HG03060 (cell line): ENCODE measurements around the gene TNFAIP8.
A peak's percentile ranks its signal among the peaks of the same experiment; 100 is the strongest.

Experiments used
- ATAC-seq: cut with Tn5 transposase; IDR thresholded peaks from one replicate; pipeline ENCODE4 v1.9.1; 2021; ENCODE audit warnings: low read depth, moderate number of reproducible peaks; ENCODE audit not compliant: unreplicated experiment

TNFAIP8 gene

DNA sequence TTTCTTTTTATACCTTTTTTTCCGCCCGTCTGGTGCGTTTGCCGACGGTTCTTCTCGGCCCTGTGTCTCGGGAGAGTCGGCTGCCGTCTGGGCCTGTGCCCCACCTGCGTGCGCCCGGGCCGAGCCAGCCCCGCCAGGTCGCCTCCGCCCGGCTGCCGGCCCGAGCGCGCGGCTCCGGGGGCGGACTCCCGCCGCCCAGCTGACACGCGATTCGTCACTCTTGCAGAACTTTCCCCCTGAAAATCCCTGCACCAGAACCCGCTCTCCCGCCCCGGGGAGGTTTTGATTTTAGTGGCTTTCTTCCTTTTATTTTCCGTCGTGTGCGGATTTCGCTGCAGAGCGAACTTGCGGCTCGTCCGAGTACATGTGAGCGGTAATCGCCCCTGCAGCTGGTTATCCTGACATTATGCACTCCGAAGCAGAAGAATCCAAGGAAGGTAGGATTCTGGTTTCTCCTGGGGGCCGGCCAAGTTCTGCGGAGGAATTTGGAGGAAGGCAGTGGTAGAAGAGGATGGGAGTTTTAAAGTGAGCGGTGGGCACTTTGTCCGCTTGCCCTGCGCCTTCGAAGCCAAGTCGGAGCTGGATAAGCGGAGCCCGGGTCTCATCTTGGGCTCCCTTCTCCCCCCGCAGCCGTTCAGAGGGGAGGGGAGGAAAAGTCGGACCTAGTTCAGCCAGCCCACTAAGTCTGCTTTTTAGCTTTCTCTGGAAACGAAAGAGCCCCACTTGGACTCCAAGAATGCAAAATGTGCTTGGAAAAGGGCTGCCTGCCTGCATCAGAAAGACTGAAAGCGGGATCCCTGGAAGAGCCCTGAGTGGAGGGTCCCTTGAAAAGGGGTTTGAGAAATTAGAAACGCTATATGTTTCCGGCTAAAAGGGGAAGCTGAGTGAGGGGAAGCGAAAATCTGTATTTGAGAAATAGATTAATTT, at the start of gene TNFAIP8:
Gene TNFAIP8, plus strand, starts transcription at position 335 of the 927 bp plus-strand sequence. Its CDS starts 72 bp downstream, at position 407.
- no peak for ATAC-seq

DNA sequence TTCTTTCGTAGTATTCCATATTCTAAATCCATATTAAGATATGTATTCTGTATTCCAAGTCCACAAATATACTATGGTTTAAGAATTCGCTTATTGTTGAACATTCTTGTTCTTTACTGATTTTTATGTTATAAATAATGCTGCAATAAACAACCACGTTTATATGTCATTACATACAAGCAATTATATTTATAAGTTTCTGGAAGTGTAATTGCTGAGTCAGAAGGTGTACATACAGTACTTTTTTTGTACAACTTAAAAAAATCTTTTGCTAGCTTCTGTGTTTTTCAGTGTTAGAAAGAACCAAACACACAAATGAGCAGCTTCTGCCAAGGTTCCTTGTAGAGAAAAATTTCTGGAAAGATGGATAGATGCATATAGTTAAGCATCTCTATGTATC, 48.6 kb upstream of the TNFAIP8 start:
- ATAC-seq, result no peak

- ATAC-seq, result peak; percentile 1
Measured at GRCh38 chr5:119309326-119309725, 46.5 kb upstream of the TNFAIP8 start.

DNA sequence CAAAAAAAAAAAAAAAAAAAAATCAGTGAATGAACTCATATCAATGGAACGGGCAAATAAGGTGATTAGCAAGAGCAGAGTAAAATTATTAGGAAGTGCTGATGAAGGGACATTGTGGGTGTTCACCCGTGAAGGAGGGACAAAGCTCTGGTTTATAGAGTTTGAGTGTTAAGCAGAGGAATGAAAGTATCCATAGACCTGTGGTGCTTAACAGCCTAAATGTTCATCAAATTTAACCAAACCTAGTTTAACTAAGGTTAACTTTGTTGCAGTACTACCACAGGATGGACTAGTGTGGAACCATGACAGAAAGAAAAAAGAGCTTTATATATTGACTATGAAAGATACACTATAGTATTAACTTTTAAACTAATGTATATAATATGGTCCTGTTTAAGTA, 44.1 kb upstream of the TNFAIP8 start:
- no peak for ATAC-seq

DNA sequence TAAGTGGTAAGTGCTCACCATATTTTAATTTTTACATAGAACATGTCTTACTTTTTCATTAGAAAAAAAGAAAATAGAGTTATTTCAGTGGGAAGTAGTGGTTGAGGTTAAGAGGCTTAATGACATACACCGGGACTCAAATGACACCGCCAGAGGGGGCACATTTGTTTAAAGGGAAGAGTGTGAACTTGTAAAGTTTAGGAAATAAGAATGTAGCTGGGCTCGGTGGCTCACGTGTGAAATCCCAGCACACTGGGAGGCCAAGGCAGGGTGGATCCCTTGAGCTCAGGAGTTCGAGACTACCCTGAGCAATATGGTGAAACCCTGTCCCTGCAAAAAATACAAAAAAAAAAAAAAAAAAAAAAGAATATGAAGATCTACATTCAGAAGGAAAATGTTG, 43.4 kb upstream of the TNFAIP8 start:
- ATAC-seq, result no peak

- no peak for ATAC-seq
Measured at GRCh38 chr5:119313197-119313596, 42.6 kb upstream of the TNFAIP8 start.

GRCh38 chr5:119313658-119314605, 41.9 kb upstream of the TNFAIP8 start:
- no peak for ATAC-seq

DNA sequence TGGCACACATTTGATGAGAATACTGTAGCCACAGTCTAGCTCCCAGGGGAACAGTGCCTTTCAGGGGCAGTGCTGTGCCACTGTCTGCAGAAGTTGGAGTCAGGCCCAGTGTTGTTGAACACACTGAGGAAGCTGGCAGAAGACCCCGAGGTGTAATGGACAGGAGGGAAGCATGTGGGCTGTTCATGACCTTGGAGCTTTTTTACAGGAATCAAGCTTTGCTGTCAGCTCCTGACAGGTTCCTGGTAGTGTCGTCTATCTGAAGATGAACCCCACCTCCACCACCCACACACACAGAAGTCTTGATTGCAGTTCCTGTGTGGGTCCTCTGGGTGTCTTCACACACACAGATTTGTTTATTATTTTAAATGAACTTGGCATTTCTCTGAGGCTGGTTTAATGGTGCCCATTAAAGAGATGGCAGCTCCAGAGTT, 40.3 kb upstream of the TNFAIP8 start:
- peak; percentile 30 for ATAC-seq

DNA sequence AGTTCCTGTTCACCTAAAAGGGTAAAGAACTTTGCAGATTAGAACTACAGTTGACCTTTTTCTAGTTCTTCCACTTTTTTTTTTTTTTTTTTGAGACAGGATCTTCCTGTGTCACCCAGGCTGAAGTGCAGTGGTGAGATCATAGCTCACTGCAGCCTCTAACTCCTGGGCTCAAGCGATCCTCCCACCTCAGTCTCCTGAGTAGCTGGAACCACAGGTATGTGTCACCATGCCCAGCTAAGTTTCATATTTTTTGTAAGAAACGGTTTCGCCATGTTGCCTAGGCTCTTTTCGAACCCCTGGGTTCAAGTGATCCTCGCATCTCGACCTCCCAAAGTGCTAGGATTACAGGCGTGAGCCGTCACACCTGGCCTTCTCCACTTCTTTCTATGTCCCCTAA, 39.7 kb upstream of the TNFAIP8 start:
- no peak for ATAC-seq

DNA sequence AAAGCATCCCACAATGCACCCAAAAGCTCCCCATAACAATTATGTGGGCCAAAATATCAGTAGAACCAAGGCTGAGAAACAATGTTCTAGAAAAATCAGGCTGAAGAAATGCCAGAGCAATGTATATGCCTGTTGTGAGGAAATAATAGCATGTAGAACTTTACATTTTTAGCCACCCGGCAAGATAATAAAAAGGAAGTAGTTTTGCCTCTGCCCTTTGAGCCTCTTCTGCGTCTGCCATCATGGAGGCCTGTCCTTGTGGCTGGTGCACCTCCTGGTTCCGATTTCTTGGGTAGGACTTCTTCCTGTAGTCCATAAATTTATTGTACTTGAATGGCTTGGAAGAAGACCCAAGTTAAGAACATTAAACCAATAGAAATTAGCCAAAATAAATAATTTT, 38.9 kb upstream of the TNFAIP8 start:
- no peak for ATAC-seq

DNA sequence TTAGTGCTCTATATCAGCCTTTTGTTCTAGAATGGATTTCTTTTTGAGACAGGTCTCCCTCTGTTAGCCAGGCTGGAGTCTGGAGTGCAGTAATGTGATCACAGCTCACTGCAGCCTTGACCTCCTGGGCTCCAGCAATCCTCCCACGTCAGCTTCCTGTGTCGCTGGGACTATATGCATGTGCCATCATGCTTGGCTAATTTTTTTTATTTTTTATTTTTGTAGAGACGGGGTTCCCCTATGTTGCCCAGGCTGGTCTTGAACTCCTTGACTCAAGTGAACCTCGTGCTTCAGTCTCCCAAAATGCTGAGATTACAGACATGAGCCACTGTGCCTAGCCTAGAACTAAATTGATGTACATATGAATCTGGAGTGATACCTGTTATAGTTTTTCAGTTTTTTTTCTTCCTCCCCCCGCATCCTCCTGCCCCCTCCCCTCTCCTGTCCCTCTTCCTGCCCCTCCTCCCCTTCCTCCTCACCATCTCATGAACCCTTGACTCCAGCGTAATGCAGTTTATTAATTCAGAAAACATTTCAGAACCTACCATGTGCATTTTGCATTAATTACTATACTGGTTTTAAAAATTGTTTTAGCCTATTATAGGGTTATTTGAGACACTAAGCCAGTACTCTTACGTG, 37.4 kb upstream of the TNFAIP8 start:
- ATAC-seq, result no peak

DNA sequence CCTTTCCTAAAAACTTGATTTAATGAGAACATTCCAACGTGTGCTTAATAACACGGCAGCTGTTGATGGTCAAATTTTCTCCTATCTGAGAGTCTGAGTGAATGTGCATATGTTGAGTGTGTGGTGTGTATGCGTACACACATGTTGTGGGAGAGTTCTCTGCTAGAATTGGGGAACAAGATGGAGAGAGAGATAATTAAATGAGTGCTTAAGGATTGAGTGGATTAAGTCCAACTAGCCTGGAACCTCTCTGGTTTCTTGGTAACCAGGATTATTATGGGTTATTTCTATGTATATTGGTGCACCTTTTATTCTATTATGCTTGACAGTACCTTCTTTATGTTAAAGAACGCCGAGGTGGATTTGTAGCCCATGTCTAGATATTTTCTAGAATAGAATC, 36.4 kb upstream of the TNFAIP8 start:
- ATAC-seq, result no peak

GRCh38 chr5:119319890-119320289, 35.9 kb upstream of the TNFAIP8 start:
- no peak for ATAC-seq

DNA sequence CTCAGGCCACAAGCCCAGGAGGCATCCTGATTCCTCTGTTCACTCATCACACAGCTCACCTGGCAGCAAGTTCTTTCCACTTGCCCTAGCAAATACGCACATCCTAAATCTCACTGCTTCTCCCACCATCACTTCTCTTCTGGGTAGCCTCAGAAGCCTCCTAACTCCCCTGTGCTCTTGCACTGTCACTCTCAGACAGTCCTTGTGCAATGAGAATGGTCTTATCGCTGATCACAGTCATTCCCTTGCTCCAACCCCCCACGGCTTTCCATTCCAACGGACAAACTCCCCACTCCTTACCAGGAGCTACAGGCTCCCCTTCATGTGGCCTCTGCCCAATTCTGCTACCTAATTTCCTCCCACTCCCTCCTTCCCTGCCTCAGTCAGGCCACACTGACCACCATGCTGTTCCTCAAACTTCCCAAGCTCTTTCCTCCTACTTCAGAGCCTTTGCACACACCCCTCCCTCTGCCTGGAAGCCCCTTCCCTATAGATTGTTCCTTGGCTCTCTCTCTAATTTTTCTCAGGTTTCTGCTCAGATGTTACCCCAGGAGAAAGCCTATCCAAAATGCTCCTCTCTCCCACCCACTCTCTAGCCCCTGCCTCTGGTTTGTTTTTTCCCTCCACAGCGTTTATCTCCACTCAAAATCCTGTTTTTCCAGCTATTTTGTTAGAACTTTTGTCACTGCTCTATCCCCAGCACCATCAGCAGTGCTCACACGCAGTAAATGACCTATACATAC, 34.1 kb upstream of the TNFAIP8 start:
- no peak for ATAC-seq

DNA sequence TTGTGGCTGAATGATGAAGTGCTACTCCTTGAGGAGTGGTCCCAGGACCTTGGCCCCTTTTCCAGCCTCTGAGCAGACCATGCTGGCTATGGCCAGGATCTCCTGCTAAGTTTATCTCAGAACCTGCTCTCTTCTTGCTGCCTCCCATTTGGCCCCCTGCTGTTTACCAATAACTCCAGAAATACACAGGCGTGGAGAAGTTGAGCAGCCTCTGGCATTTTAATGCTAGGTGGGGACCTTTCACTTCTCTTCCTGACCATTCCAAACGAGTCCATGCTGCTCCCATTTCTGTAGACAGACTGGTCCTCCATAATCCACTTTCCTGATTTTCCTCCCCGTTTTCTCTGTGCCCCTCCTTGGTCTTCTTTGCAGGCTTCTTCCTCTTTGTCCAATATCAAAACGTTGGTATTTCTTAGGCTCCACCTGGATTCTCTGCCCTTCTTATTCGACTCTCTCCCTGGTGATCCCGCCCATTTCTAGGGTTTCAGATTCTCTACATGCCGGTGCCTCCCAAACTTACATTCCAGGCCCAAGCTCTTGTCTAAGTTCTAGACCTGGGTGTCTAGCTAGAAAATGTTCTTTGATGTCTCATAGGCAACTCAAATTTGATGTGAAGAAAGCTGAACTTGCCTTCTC, 33.4 kb upstream of the TNFAIP8 start:
- no peak for ATAC-seq

- no peak for ATAC-seq
Measured at GRCh38 chr5:119322948-119323537, 32.8 kb upstream of the TNFAIP8 start.

DNA sequence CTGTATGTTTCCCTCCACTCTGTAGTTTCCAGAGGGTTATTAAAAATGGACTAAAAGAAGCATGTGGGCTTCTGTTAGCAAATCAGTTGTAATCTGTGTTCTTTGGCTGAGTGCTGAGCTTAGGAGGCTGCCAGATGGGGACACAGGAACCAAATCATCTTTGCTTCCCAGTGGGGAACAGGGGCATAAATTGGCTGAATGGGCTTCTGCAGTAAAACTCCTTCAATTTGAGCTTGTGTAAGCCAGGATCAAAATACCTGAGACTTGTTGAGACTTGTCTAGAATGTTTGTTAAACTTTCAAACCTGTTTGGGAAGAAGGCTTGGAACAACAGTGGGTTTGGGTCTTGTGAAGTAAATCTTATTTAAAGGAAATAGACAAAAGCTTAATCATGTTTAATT, 32.2 kb upstream of the TNFAIP8 start:
- no peak for ATAC-seq

GRCh38 chr5:119324842-119325241, 31.0 kb upstream of the TNFAIP8 start:
- ATAC-seq, result no peak

DNA sequence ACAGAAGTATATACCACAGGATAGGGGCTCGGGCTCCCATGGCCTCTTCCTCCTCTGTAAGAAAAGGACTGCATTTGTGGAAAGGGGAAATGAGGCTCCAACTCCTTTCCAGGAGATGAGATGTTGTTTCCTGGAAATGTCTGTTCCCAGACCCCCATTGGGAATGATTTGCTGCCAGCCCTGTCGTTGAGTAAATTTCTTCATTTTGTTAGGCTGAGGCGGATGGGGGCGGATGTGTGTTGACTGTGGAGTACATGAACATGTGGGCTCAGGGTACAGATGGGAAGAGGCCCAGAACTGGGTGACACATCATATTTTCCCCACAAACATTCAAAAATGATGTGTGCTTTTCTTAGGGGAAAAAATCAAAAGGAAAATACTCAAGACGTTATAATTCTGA, 28.8 kb upstream of the TNFAIP8 start:
- no peak for ATAC-seq
